Measurements from ENCODE around the gene MVD. TPM values are rescaled to one million over a fixed set of nuclear protein-coding genes. Genes with fewer than 3 reads are reported as not detected.
A peak's percentile ranks its signal among the peaks of the same experiment; 100 is the strongest.

MVD gene
- total and polyA plus RNA-seq, 2 of the 13 experiments (the other 11 are each of a cell fraction or from before 2014, with no cell fraction given): 28.1 to 187 TPM

DNA sequence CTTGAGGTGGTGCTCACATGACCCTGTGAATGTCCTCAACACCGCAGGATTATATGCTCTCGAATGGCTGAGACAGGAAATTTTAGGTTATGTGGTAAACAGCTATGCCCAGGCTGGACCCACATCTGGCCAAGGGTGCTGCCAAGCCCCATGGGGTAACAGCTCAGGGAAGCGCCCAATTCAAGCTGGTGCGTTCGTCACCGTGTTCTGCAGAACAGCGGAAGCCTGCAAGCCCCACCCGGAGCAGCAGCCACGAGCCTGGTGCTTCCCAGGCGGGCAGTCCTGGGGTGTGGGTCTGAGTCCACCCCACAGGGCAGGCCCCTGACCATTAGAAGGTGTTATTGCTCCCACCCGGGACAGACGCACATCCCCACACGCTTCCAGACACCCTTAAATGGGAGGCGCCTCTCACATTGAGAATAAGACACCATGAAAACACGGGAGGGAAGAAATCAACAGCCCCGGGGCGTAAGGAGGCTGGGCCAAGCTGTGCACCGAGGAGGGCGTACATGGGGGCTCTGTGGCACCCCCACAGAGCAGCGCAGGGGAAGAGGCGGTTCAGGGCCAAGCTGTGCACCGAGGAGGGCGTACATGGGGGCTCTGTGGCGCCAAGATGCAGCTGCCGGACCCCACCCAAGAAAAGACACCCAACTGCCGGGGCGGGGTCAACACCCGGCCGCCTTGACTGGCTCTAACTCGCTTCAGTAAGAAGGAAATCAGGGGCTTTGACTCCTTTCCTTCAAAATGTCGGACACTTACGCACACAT is 9.1 kb downstream of the MVD start (continued):
- no peak for TF ChIP-seq HNRNPL (IDR thresholded peaks at IDR 0.05; ENCODE audit: low read depth, low read length)
- TF ChIP-seq JUND (CRISPR knock-in tag; IDR thresholded peaks at IDR 0.05): no peak
- no peak for TF ChIP-seq SUZ12 (IDR thresholded peaks at IDR 0.05; ENCODE audit: low read depth, low read length)
- TF ChIP-seq, protein P1, sequence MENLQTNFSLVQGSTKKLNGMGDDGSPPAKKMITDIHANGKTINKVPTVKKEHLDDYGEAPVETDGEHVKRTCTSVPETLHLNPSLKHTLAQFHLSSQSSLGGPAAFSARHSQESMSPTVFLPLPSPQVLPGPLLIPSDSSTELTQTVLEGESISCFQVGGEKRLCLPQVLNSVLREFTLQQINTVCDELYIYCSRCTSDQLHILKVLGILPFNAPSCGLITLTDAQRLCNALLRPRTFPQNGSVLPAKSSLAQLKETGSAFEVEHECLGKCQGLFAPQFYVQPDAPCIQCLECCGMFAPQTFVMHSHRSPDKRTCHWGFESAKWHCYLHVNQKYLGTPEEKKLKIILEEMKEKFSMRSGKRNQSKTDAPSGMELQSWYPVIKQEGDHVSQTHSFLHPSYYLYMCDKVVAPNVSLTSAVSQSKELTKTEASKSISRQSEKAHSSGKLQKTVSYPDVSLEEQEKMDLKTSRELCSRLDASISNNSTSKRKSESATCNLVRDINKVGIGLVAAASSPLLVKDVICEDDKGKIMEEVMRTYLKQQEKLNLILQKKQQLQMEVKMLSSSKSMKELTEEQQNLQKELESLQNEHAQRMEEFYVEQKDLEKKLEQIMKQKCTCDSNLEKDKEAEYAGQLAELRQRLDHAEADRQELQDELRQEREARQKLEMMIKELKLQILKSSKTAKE (CRISPR knock-in tag; IDR thresholded peaks at IDR 0.05; ENCODE audit: borderline replicate concordance): no peak
- no peak for TF ChIP-seq ZNF317 (CRISPR knock-in tag; IDR thresholded peaks at IDR 0.05)
- TF ChIP-seq KMT2B (CRISPR knock-in tag; IDR thresholded peaks at IDR 0.05): no peak
- TF ChIP-seq AGO1 (IDR thresholded peaks at IDR 0.05; ENCODE audit: low read depth, low read length, poor library complexity, severe bottlenecking): peak; percentile 38
- TF ChIP-seq, protein P2, sequence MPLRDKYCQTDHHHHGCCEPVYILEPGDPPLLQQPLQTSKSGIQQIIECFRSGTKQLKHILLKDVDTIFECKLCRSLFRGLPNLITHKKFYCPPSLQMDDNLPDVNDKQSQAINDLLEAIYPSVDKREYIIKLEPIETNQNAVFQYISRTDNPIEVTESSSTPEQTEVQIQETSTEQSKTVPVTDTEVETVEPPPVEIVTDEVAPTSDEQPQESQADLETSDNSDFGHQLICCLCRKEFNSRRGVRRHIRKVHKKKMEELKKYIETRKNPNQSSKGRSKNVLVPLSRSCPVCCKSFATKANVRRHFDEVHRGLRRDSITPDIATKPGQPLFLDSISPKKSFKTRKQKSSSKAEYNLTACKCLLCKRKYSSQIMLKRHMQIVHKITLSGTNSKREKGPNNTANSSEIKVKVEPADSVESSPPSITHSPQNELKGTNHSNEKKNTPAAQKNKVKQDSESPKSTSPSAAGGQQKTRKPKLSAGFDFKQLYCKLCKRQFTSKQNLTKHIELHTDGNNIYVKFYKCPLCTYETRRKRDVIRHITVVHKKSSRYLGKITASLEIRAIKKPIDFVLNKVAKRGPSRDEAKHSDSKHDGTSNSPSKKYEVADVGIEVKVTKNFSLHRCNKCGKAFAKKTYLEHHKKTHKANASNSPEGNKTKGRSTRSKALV (CRISPR knock-in tag; IDR thresholded peaks at IDR 0.05): no peak
- no peak for TF ChIP-seq POLR2AphosphoS5 (IDR thresholded peaks at IDR 0.05; ENCODE audit: low read depth, low read length)
- no peak for TF ChIP-seq ZC3H4 (CRISPR knock-in tag; IDR thresholded peaks at IDR 0.05; ENCODE audit: borderline replicate concordance)
- no peak for TF ChIP-seq DPF2 (CRISPR knock-in tag; IDR thresholded peaks at IDR 0.05; ENCODE audit: borderline replicate concordance, low read depth)
- peak; percentile 6; the same call in 1 of the 2 replicates for TF ChIP-seq NRL (CRISPR knock-in tag; IDR thresholded peaks at IDR 0.05; ENCODE audit: borderline replicate concordance)
- TF ChIP-seq ZNF564 (CRISPR knock-in tag; IDR thresholded peaks at IDR 0.05): no peak
- no peak for TF ChIP-seq ZNF788 (CRISPR knock-in tag; IDR thresholded peaks at IDR 0.05; ENCODE audit: borderline replicate concordance)
- no peak for TF ChIP-seq ZKSCAN8 (CRISPR knock-in tag; IDR thresholded peaks at IDR 0.05; ENCODE audit: borderline replicate concordance)
- TF ChIP-seq AHR (CRISPR knock-in tag; IDR thresholded peaks at IDR 0.05): 0 out of 2 replicates have a peak, but pooled peaks have one; percentile 27

Measured in HepG2 (cell line).